Activated CD4-positive, alpha-beta T cell treated with anti-CD3 and anti-CD28 coated beads for 1 hour (primary cell): Measurements from ENCODE around the gene CCDC179.

ENCODE experiments used
- DNase-seq: peaks from one replicate; pipeline ENCODE4 v3.0.0-alpha.2; 2020

Gene CCDC179

DNA sequence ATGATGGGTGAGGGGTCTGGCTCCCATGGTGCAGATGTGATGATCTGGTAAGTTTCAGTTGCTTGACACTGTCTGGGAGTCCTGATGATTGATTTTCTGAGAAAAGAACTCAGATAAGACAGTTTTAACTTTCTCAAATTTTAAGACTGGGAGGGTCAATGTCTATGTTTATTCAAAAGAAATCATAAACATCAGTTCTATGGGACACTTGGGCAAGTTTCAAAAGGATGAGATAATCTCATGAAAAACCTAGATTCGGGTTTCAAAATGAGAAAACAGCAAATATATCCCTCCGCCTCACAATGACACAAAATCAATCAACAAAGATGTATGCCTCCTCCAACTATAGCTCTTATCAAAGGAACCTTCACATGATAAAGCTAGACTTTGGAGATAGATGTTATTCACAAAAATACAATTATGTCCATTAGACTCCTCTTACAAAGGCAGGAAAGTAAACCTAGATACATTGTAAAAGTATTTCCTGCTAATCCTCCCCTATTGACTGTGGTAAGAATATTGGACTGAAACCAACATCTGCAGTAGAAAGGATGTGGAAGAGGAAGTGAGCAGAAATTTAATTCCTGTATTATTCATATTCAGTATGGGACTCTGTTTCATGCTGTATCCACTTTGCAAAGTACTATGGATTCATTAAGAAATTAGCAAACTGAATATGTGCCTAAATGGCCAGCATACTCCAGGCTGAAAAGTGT, 52.3 kb downstream of the CCDC179 start:
- no peak for DNase-seq

DNA sequence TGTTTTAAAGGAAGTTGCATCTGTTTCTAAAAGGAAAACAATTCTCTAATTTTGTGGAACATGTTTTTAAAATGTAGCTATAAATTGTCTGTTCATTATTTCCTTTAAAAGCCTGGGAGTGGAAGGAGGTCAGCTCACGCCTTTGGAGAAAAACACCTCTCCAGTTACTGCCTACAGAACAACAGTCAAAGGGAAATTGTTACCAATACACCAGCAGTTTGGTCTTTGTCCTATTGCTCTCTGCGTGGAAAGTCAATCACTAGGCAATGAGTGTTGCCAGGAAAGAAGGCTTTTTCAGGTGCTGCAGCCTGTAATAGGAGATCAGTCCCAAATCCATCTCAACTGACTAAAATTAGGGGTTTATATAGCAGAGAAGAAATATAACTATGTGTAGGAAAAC, 52.9 kb downstream of the CCDC179 start:
- no peak for DNase-seq

DNA sequence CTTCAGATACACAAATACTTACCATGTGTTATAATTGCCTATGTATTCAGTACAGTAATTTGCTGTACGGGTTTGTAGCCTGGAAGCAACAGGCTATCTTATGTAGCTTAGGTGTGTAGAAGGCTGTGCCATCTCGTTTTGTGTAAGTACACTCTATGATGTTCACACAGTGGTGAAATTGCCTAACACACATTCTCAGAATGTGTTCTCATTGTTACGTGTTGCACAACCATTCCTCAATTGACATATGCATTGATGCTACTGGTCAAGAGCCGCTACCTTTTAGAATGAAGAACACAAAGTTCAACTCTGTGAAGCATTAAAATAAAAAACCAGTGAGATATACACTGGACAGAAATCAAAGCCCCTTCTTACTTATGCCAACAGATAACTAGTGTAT, 57.4 kb downstream of the CCDC179 start:
- DNase-seq, result no peak

GRCh38 chr11:22800482-22800881, 59.8 kb downstream of the CCDC179 start:
- DNase-seq, result no peak

DNA sequence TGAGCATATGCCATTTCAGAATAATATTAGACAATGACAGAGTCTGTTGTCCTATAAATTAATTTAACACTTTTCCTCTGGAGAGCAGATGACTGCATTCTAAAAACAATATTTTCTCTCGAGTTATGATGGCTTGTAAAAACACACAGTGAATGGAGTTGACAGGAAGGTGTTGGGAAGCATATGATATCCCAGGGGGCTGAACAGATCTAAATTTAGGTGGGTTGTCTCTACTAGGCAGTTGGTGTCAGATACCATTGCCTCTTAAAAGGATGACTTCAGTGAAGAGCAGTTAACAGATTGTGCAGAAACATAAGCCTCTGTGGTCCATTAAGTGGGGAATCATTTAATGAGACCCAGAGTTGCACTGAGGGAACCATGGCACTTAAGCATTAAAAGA, 61.4 kb downstream of the CCDC179 start:
- DNase-seq, result no peak

DNA sequence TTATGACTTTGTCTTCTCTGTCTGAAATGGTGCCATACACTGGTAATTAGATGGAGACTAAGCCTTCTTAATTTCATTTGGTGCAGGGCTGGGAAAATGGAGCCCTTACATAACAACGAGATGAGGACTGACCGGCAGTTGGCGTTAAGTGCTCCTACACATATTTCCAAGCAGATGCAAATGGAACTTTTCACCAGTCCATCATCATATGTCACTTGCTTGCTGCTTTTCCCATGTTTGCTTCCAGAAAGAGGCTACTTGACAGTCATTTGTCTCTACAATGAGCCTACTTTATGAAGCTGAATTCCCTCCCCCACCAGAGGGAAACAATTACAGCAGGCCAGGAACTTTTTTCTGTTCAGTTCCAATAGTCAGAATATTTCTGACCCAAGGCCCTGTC, 63.2 kb downstream of the CCDC179 start:
- no peak for DNase-seq
